WTC11 (cell line): ENCODE measurements around the gene GOLGA8A. TPM values are rescaled to one million over a fixed set of nuclear protein-coding genes. Genes with fewer than 3 reads are reported as not detected.

Experiments used
- total RNA-seq: library from RNA; stranded (reverse); gene quantifications from 3 replicates; pipeline ENCODE4 v1.2.3, GENCODE V29; 2021

The GOLGA8A gene
- total RNA-seq, 1 experiment from 2014 or later = 37.2 TPM

Other genes starting within 250 kb of the GOLGA8A start
- 41.8 to 45.8 TPM (median 43.2 TPM) in 3 replicates for gene KATNBL1, start 227.7 kb downstream of the GOLGA8A start, total RNA-seq
- 96.8 to 102 TPM (median 97.0 TPM) in 3 replicates for gene EMC4, start 212.8 kb downstream of the GOLGA8A start, total RNA-seq
- gene SLC12A6, start 100.0 kb downstream of the GOLGA8A start, total RNA-seq = 13.3 to 16.2 TPM (median 14.7 TPM) in 3 replicates
- gene NOP10, start 94.7 kb downstream of the GOLGA8A start, total RNA-seq = 220 to 234 TPM (median 227 TPM) in 3 replicates
- gene NUTM1, start 94.5 kb downstream of the GOLGA8A start, total RNA-seq = 0.46 to 0.69 TPM (median 0.66 TPM) in 3 replicates
- 68.6 to 97.2 TPM (median 70.6 TPM) in 3 replicates for gene LPCAT4, start 70.6 kb downstream of the GOLGA8A start, total RNA-seq
- gene GOLGA8B, start 145.8 kb upstream of the GOLGA8A start, total RNA-seq = 29.0 to 40.1 TPM (median 38.3 TPM) in 3 replicates